ENCODE measurements around the gene HYOU1. TPM values are rescaled to one million over a fixed set of nuclear protein-coding genes. Genes with fewer than 3 reads are reported as not detected.
"Not testable (repeated sequence)": the region's sequence is repeated elsewhere in the genome, so short reads cannot be mapped to it uniquely, and the experiment has no call there.

HYOU1 gene
- total RNA-seq, result 10 to 100 TPM; 18.4 to 29.2 (median 21.9) TPM

- no peaks in the 10 kb centered on the region for H3K9me3 ChIP-seq
- H3K4me1 ChIP-seq, result peaks cover 13 to 16% of the 10 kb centered on the region in 2 donors
- peaks cover 0 to 32% of the 10 kb centered on the region in 2 donors for H3K36me3 ChIP-seq
- no peaks in the 10 kb centered on the region for H3K27me3 ChIP-seq
- in situ Hi-C loops (cut with MboI; ENCODE audit: low sequenced_read_pairs in 4 of 4) (no loop called here), intact Hi-C loops (cut with DNase I; ENCODE audit: low total_unique reads) (loop anchor here (1.0 to 2.0 kb wide), 5 partner anchors 10 to 64 kb away; partner anchors contain the start of genes HINFP and VPS11)
- TF ChIP-seq POLR2A (IDR thresholded peaks at IDR 0.05), result peak; percentile 94 to 95
- TF ChIP-seq CTCF (IDR thresholded peaks at IDR 0.05 in 4 of 5, conservative IDR thresholded peaks at IDR 0.05 in 1 of 5), result peak in 2 of 5 experiments; percentile 19 to 36
- peak within 1 kb of the TSS; percentile 83 to 95 (median 88) for H3K27ac ChIP-seq
- H3K4me3 ChIP-seq, result peak within 1 kb of the TSS; percentile 73 to 92 (median 80)
- peak; percentile 92 to 93 for ATAC-seq
- peak; percentile 97 for DNase-seq
Measured at GRCh38 chr11:119057000-119057769, at the start of gene HYOU1. Gene HYOU1, minus strand, starts transcription at chr11:119057205. Its CDS starts 1,045 bp downstream, at chr11:119056160.

GRCh38 chr11:119103793-119104192 lies 46.8 kb upstream of the HYOU1 start:
- intact Hi-C loops (cut with DNase I; ENCODE audit: low total_unique reads), result loop anchor here (5.0 kb wide), 1 partner anchor 234 kb away; no protein-coding TSS in a partner anchor
- peaks cover 34 to 43% of the 10 kb centered on the region in 2 donors for H3K4me1 ChIP-seq
- peaks cover 0 to 3% of the 10 kb centered on the region in 2 donors for H3K36me3 ChIP-seq
- no peaks in the 10 kb centered on the region for H3K9me3 ChIP-seq
- no peak for ATAC-seq
- no peak for TF ChIP-seq POLR2A (IDR thresholded peaks at IDR 0.05)
- no peak for TF ChIP-seq CTCF (IDR thresholded peaks at IDR 0.05 in 4 of 5, conservative IDR thresholded peaks at IDR 0.05 in 1 of 5)
- no peak for DNase-seq
- H3K27me3 ChIP-seq, result no peaks in the 10 kb centered on the region
- in situ Hi-C loops (cut with MboI; ENCODE audit: low sequenced_read_pairs in 4 of 4), result no loop called here
- no peak overlapping the region for H3K4me3 ChIP-seq
- peak overlapping the region in 1 of 4 donors; percentile 93 for H3K27ac ChIP-seq

- intact Hi-C loops (cut with DNase I; ENCODE audit: low total_unique reads), result loop anchor here (5.0 kb wide), 1 partner anchor 234 kb away; no protein-coding TSS in a partner anchor
- DNase-seq; H3K27me3 ChIP-seq; in situ Hi-C loops (cut with MboI; ENCODE audit: low sequenced_read_pairs in 4 of 4); H3K36me3 ChIP-seq; H3K9me3 ChIP-seq; ATAC-seq: not testable (repeated sequence)
- Histone ChIP-seq H3K27ac (peak overlapping the region; percentile 88 to 93 (median 90)), H3K4me1 (peaks cover 28 to 37% of the 10 kb centered on the region in 2 donors), H3K4me3 (peak overlapping the region; percentile 74 to 90 (median 79))
Measured at GRCh38 chr11:119103161-119103664, 46.2 kb upstream of the HYOU1 start.

- in situ Hi-C loops (cut with MboI; ENCODE audit: low sequenced_read_pairs in 4 of 4) (no loop called here), intact Hi-C loops (cut with DNase I; ENCODE audit: low total_unique reads) (loop anchor here (5.0 kb wide), 1 partner anchor 235 kb away; no protein-coding TSS in a partner anchor)
- DNase-seq (peak; percentile 90 to 91), ATAC-seq (peak; percentile 97 to 98)
- H3K4me3 ChIP-seq, result peak within 1 kb of the TSS; percentile 74 to 90 (median 79)
- peak within 1 kb of the TSS; percentile 88 to 93 (median 90) for H3K27ac ChIP-seq
- peaks cover 0 to 22% of the 10 kb centered on the region in 2 donors for H3K36me3 ChIP-seq
- H3K9me3 ChIP-seq, result no peaks in the 10 kb centered on the region
- no peaks in the 10 kb centered on the region for H3K27me3 ChIP-seq
- H3K4me1 ChIP-seq, result peaks cover 24 to 31% of the 10 kb centered on the region in 2 donors
- TF ChIP-seq POLR2A (IDR thresholded peaks at IDR 0.05) (peak; percentile 19 to 43), CTCF (IDR thresholded peaks at IDR 0.05 in 4 of 5, conservative IDR thresholded peaks at IDR 0.05 in 1 of 5) (peak in 1 of 5 experiments; percentile 29)
Measured at GRCh38 chr11:119101759-119102423, 44.9 kb upstream of the HYOU1 start, which contains the start of gene DPAGT1. Gene DPAGT1, minus strand, starts transcription at chr11:119101853. Its CDS starts 198 bp downstream, at chr11:119101655.
